Panc1 (cell line): Measurements from ENCODE around the gene AGPAT3. TPM values are rescaled to one million over a fixed set of nuclear protein-coding genes. Genes with fewer than 3 reads are reported as not detected.

Experiments
- ATAC-seq: fragments of 200-7000 bp; cut with Tn5 transposase; 2 replicates; pipeline ENCODE4 v1.9.1; 2020; ENCODE audit warnings: mild to moderate bottlenecking, moderate library complexity
- BruUV-seq: library from RNA; stranded (reverse); fragments of 400-500 nt; replicated peaks from 2 replicates; lab custom pipeline; 2021; lab: Mats Ljungman, UMichigan
- CTCF ChIA-PET: fragments of 300-600 bp; sonication (Branson Sonifier 250); formaldehyde crosslinking; loops from one replicate; lab custom pipeline; 2022; ENCODE audit warnings: antibody characterized with exemption; lab: Charles Lee
- POLR2A ChIA-PET: fragments of 300-600 bp; sonication (Branson Sonifier 250); formaldehyde crosslinking; loops from one replicate; lab custom pipeline; 2022; ENCODE audit warnings: antibody characterized with exemption; lab: Charles Lee
- DNase-seq: peaks from one replicate; pipeline ENCODE4 v3.0.0-alpha.2; 2010; ENCODE audit warnings: low read depth, low spot score
- H3K27ac ChIP-seq: 2 replicates; pipeline ENCODE4 v1.5.1; 2011; ENCODE audit warnings: mild to moderate bottlenecking, low read length, inconsistent platforms
- H3K27me3 ChIP-seq: fragments of 200-500 bp; sonication (Bioruptor generic); 2 replicates; pipeline ENCODE4 v1.6.0; 2014; ENCODE audit warnings: low read length, inconsistent platforms; ENCODE audit not compliant: control insufficient read depth, insufficient read depth
- H3K36me3 ChIP-seq: fragments of 200-500 bp; sonication (Bioruptor generic); 2 replicates; pipeline ENCODE4 v1.5.1; 2014; ENCODE audit warnings: inconsistent platforms, mild to moderate bottlenecking, low read length, moderate library complexity; ENCODE audit not compliant: control insufficient read depth, insufficient read depth
- H3K4me1 ChIP-seq: 2 replicates; pipeline ENCODE4 v1.5.1; 2011; ENCODE audit warnings: inconsistent platforms, mild to moderate bottlenecking, low read length, moderate library complexity; ENCODE audit not compliant: control insufficient read depth, insufficient read depth
- H3K4me3 ChIP-seq, 2 experiments: 2 replicates each; pipeline ENCODE4 v1.5.1; 2011 to 2012; ENCODE audit warnings: low read depth in 2 of 2, low read length in 2 of 2, mild to moderate bottlenecking in 2 of 2, inconsistent platforms in 1 of 2, moderate library complexity in 1 of 2
- H3K9me3 ChIP-seq: fragments of 200-500 bp; sonication (Bioruptor generic); 2 replicates; pipeline ENCODE4 v1.5.1; 2014; ENCODE audit warnings: low read depth, mild to moderate bottlenecking, inconsistent platforms, low read length, moderate library complexity; ENCODE audit not compliant: control insufficient read depth, insufficient read depth
- POLR2AphosphoS5 ChIP-seq: IDR thresholded peaks from 2 replicates; pipeline ENCODE4 v1.6.1; 2012; ENCODE audit warnings: mild to moderate bottlenecking, low read depth, low read length, moderate library complexity
- SIN3A ChIP-seq: IDR thresholded peaks from 2 replicates; pipeline ENCODE4 v1.6.1; 2012; ENCODE audit warnings: low read depth, mild to moderate bottlenecking, low read length, moderate library complexity, borderline replicate concordance; ENCODE audit not compliant: insufficient read depth
- TCF7L2 ChIP-seq: IDR thresholded peaks from 2 replicates; pipeline ENCODE4 v1.6.1; 2011; ENCODE audit warnings: mild to moderate bottlenecking, low read depth, low read length, inconsistent platforms
- in situ Hi-C: cut with HindIII; loops from 2 replicates; pipeline ENCODE4 v1.10.0; 2016; ENCODE audit warnings: low sequenced_read_pairs, low pct_unique_long_range_greater_than_20kb
- intact Hi-C: fragments of 100-400 bp; cut with micrococcal nuclease; formaldehyde crosslinking; loops from one replicate; pipeline ENCODE4 v1.10.0; 2022; ENCODE audit not compliant: unreplicated experiment
- total RNA-seq: library from RNA; stranded (reverse); gene quantifications from one replicate; pipeline ENCODE4 v1.2.1, GENCODE V29; 2021; ENCODE audit not compliant: unreplicated experiment
- TF ChIP-seq, protein P1 (sequence below), 2 experiments: IDR thresholded peaks; 2 replicates each; pipeline ENCODE4 v1.6.1; 2011 to 2012; ENCODE audit warnings: low read depth in 2 of 2, control low read depth in 1 of 2, low read length in 1 of 2, mild to moderate bottlenecking in 1 of 2, moderate library complexity in 1 of 2; ENCODE audit not compliant: insufficient read depth in 1 of 2
- TF ChIP-seq, protein P2 (sequence below): fragments of 450-650 bp; IDR thresholded peaks from 2 replicates; pipeline ENCODE4 v1.5.1; 2017; ENCODE audit warnings: mild to moderate bottlenecking

Gene AGPAT3
- total RNA-seq, 1 experiment from 2014 or later, result 40.1 TPM

DNA sequence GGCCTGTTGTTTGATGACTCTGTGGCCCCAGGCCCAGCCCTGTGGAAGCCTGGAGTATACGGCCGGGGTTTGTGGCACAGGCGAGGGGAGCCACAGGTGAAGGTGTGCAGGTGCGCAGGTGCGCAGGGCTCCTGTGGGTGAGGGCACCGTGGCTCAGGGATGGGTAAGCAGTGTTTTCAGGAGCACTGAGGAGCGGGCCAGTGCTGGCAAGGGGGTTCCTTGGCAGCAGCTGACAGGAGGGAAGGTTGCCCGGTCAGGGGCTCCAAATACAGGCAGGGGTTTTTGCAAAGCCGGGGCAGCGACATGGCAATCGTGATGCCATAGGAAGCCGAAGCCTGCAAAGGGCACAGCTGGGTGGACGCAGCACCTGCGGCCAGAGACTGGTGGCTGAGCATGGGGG lies 20.7 kb downstream of the AGPAT3 start:
- H3K27ac ChIP-seq, result no peak overlapping the region
- DNase-seq (no peak), ATAC-seq (no peak)
- TF ChIP-seq SIN3A (no peak), TCF7L2 (no peak), POLR2AphosphoS5 (no peak)
- TF ChIP-seq, protein P1, sequence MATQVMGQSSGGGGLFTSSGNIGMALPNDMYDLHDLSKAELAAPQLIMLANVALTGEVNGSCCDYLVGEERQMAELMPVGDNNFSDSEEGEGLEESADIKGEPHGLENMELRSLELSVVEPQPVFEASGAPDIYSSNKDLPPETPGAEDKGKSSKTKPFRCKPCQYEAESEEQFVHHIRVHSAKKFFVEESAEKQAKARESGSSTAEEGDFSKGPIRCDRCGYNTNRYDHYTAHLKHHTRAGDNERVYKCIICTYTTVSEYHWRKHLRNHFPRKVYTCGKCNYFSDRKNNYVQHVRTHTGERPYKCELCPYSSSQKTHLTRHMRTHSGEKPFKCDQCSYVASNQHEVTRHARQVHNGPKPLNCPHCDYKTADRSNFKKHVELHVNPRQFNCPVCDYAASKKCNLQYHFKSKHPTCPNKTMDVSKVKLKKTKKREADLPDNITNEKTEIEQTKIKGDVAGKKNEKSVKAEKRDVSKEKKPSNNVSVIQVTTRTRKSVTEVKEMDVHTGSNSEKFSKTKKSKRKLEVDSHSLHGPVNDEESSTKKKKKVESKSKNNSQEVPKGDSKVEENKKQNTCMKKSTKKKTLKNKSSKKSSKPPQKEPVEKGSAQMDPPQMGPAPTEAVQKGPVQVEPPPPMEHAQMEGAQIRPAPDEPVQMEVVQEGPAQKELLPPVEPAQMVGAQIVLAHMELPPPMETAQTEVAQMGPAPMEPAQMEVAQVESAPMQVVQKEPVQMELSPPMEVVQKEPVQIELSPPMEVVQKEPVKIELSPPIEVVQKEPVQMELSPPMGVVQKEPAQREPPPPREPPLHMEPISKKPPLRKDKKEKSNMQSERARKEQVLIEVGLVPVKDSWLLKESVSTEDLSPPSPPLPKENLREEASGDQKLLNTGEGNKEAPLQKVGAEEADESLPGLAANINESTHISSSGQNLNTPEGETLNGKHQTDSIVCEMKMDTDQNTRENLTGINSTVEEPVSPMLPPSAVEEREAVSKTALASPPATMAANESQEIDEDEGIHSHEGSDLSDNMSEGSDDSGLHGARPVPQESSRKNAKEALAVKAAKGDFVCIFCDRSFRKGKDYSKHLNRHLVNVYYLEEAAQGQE (IDR thresholded peaks at IDR 0.05; ENCODE audit: insufficient read depth in 1 of 2, low read depth in 2 of 2, low read length in 1 of 2), result no peak
- TF ChIP-seq, protein P2, sequence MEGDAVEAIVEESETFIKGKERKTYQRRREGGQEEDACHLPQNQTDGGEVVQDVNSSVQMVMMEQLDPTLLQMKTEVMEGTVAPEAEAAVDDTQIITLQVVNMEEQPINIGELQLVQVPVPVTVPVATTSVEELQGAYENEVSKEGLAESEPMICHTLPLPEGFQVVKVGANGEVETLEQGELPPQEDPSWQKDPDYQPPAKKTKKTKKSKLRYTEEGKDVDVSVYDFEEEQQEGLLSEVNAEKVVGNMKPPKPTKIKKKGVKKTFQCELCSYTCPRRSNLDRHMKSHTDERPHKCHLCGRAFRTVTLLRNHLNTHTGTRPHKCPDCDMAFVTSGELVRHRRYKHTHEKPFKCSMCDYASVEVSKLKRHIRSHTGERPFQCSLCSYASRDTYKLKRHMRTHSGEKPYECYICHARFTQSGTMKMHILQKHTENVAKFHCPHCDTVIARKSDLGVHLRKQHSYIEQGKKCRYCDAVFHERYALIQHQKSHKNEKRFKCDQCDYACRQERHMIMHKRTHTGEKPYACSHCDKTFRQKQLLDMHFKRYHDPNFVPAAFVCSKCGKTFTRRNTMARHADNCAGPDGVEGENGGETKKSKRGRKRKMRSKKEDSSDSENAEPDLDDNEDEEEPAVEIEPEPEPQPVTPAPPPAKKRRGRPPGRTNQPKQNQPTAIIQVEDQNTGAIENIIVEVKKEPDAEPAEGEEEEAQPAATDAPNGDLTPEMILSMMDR, result no peak
- H3K4me1 ChIP-seq, result no peaks in the 10 kb centered on the region
- POLR2A ChIA-PET, result no interaction called here
- no peaks in the 10 kb centered on the region for H3K27me3 ChIP-seq
- no peaks in the 10 kb centered on the region for H3K36me3 ChIP-seq
- intact Hi-C loops (no loop called here), in situ Hi-C loops (no loop called here)
- H3K9me3 ChIP-seq, result no peaks in the 10 kb centered on the region
- CTCF ChIA-PET, result interaction anchor here (0.7 kb wide), 1 partner anchor 97 kb away, joined by 6 read pairs; no protein-coding TSS in a partner anchor
- no peak overlapping the region for H3K4me3 ChIP-seq
- no TSS peak for BruUV-seq

DNA sequence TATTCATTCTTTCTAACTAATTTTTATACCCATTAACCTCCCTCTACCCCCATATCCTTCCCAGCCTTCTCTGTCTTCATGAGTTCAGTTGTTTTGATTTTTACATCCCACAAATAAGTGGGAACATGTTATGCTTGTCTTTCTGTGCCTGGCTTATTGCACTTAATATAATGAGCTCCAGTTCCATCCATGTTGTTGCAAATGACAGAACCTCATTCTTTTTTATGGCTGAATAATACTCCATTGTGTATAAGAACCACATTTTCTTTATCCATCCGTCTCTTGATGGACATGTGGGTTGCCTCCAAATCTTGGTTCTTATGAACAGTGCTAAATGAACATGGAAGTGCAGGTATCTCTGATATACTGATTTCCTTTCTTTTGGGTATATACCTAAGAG lies 21.5 kb downstream of the AGPAT3 start:
- Histone ChIP-seq H3K4me1 (no peaks in the 10 kb centered on the region), H3K36me3 (no peaks in the 10 kb centered on the region), H3K4me3 (no peak overlapping the region), H3K27ac (no peak overlapping the region), H3K9me3 (no peaks in the 10 kb centered on the region), H3K27me3 (no peaks in the 10 kb centered on the region)
- BruUV-seq, result no TSS peak
- no peak for DNase-seq
- ChIA-PET CTCF (no interaction called here), POLR2A (no interaction called here)
- TF ChIP-seq, protein P2, result no peak
- TF ChIP-seq POLR2AphosphoS5 (no peak), TCF7L2 (no peak), SIN3A (no peak)
- TF ChIP-seq, protein P1 (IDR thresholded peaks at IDR 0.05; ENCODE audit: insufficient read depth in 1 of 2, low read depth in 2 of 2, low read length in 1 of 2), result no peak
- no peak for ATAC-seq
- in situ Hi-C loops, result no loop called here
- intact Hi-C loops, result no loop called here
